BJ (cell line): ENCODE results near the gene ERC1. TPM values are rescaled to one million over a fixed set of nuclear protein-coding genes. Genes with fewer than 3 reads are reported as not detected.
A peak's percentile ranks its signal among the peaks of the same experiment; 100 is the strongest.

Experiments used
- CTCF ChIA-PET: fragments of 350-600 bp; formaldehyde crosslinking; extraction: SDS; loops from one replicate; lab custom pipeline; 2021; ENCODE audit warnings: antibody characterized with exemption, inconsistent platforms; lab: Yijun Ruan, JAX
- POLR2A ChIA-PET: fragments of 300-600 bp; sonication (Branson Sonifier 250); formaldehyde crosslinking; extraction: SDS; loops from one replicate; lab custom pipeline; 2021; ENCODE audit warnings: antibody characterized with exemption; lab: Charles Lee
- DNase-seq: peaks from one replicate; pipeline ENCODE4 v3.0.0-alpha.2; 2011; ENCODE audit warnings: low read depth
- H3K27me3 ChIP-seq: 2 replicates; pipeline ENCODE4 v1.6.0; 2011; ENCODE audit warnings: low read length; ENCODE audit not compliant: control insufficient read depth, insufficient read depth
- H3K36me3 ChIP-seq: 2 replicates; pipeline ENCODE4 v1.5.1; 2011; ENCODE audit warnings: low read length; ENCODE audit not compliant: control insufficient read depth, insufficient read depth
- H3K4me3 ChIP-seq: 2 replicates; pipeline ENCODE4 v1.5.1; 2011; ENCODE audit warnings: low read depth, mild to moderate bottlenecking, control low read depth, low read length
- polyA plus RNA-seq: library from polyadenylated mRNA; depleted of rRNA; stranded (reverse); fragments of >200 nt; gene quantifications from 2 replicates; pipeline ENCODE4 v1.2.3, GENCODE V29; 2011; rRNA removed
- TF ChIP-seq, protein P1 (sequence below): IDR thresholded peaks from 2 replicates; pipeline ENCODE4 v1.5.1; 2011; ENCODE audit warnings: low read depth, mild to moderate bottlenecking, control low read depth, inconsistent platforms, low read length, moderate library complexity; ENCODE audit not compliant: insufficient read depth

The ERC1 gene
- polyA plus RNA-seq, 1 experiment, result 14.5 TPM

DNA sequence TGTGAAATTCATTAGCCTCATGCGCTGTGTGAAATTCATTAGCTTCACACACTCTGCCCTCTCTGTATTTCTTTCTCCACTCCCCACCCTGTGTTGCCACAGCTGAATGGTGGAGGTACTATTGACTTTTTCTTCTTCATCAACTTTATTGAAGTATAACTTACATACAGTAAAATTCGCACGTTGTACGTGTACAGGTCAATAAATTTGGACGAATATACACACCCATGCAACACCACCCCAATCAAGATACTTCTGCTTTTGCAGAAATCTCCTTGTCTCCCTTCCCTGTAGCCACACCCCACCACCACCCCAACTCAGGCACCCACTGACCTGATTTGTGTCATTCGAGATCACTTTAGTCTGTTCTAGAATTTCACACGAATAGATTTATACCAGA is 551.6 kb downstream of the ERC1 start:
- Histone ChIP-seq H3K36me3 (no peaks in the 10 kb centered on the region), H3K27me3 (no peaks in the 10 kb centered on the region), H3K4me3 (no peak overlapping the region)
- DNase-seq, result no peak
- POLR2A ChIA-PET, result no interaction called here
- CTCF ChIA-PET, result interaction anchor here (0.9 kb wide), 1 partner anchor 9 kb away, joined by 3 read pairs; no protein-coding TSS in a partner anchor
- TF ChIP-seq, protein P1, sequence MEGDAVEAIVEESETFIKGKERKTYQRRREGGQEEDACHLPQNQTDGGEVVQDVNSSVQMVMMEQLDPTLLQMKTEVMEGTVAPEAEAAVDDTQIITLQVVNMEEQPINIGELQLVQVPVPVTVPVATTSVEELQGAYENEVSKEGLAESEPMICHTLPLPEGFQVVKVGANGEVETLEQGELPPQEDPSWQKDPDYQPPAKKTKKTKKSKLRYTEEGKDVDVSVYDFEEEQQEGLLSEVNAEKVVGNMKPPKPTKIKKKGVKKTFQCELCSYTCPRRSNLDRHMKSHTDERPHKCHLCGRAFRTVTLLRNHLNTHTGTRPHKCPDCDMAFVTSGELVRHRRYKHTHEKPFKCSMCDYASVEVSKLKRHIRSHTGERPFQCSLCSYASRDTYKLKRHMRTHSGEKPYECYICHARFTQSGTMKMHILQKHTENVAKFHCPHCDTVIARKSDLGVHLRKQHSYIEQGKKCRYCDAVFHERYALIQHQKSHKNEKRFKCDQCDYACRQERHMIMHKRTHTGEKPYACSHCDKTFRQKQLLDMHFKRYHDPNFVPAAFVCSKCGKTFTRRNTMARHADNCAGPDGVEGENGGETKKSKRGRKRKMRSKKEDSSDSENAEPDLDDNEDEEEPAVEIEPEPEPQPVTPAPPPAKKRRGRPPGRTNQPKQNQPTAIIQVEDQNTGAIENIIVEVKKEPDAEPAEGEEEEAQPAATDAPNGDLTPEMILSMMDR, result no peak

DNA sequence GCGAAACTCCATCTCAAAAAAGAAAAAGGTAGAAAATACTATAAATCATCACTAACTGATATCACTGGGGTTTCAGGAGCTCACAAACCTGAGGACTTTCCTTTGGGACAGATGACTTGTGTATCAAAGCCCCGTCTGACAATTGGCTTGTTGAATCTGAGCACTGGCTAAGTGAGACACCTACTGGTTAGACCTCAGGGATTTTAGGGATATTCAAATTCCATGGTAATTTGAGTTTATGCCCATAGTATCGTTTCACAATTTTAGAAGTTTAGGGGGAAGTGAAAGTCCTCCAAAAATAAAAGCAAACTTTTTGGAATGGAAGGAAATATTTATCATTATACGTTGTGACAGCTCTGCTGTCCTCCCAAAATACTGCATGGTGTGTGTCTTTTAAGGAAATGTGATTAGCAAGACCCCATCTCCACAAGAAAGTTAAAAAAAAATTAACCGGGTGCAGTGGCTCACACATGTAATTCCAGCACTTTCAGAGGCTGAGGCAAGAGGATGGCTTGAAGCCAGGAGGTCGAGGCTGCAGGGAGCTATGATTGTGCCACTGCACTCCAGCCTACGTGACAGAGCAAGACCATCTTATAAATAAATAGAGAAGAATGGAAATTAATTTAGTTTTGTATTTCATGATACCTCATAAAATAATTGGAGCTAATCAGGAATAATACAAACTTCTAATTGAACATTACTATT is 554.1 kb downstream of the ERC1 start:
- ChIA-PET POLR2A (no interaction called here), CTCF (interaction anchor here (0.6 to 2.3 kb wide), 8 partner anchors 8 to 428 kb away, joined by 3 to 23 read pairs (median 3); no protein-coding TSS in a partner anchor)
- no peak for DNase-seq
- no peaks in the 10 kb centered on the region for H3K27me3 ChIP-seq
- no peak overlapping the region for H3K4me3 ChIP-seq
- no peaks in the 10 kb centered on the region for H3K36me3 ChIP-seq
- TF ChIP-seq, protein P1, result peak; percentile 36

Other genes starting within 250 kb of the ERC1 start
- 35.8 and 45.2 TPM in 2 replicates for gene WNK1, start 238.6 kb upstream of the ERC1 start, polyA plus RNA-seq
- gene RAD52, start 41.5 kb upstream of the ERC1 start, polyA plus RNA-seq, result 13.1 and 15.3 TPM in 2 replicates